HEK293T (cell line): ENCODE measurements around the gene TBC1D5.

Experiments used
- CTCF ChIA-PET: fragments of 350-600 bp; formaldehyde crosslinking; extraction: SDS; loops from one replicate; lab custom pipeline; 2021; ENCODE audit warnings: antibody characterized with exemption, inconsistent platforms; lab: Yijun Ruan, JAX
- POLR2A ChIA-PET: fragments of 350-600 bp; formaldehyde crosslinking; extraction: SDS; loops from one replicate; lab custom pipeline; 2020; ENCODE audit warnings: antibody characterized with exemption, inconsistent platforms; lab: Yijun Ruan, JAX
- DNase-seq: peaks from one replicate; pipeline ENCODE4 v3.0.0; 2012; ENCODE audit warnings: mixed read lengths; ENCODE audit errors: extremely low spot score
- ARNT ChIP-seq: fragments of 450-650 bp; IDR thresholded peaks from 2 replicates; pipeline ENCODE4 v1.6.1; 2017; ENCODE audit warnings: mild to moderate bottlenecking
- BHLHE40 ChIP-seq: fragments of 450-650 bp; IDR thresholded peaks from 2 replicates; pipeline ENCODE4 v1.6.1; 2016; ENCODE audit warnings: mild to moderate bottlenecking, moderate library complexity, borderline replicate concordance
- CTBP1 ChIP-seq: fragments of 450-650 bp; IDR thresholded peaks from 2 replicates; pipeline ENCODE4 v1.6.1; 2016; ENCODE audit warnings: borderline replicate concordance
- ELF4 ChIP-seq: fragments of 450-650 bp; IDR thresholded peaks from 2 replicates; pipeline ENCODE4 v1.6.1; 2017; ENCODE audit warnings: antibody characterized with exemption
- FOXA1 ChIP-seq: fragments of 450-650 bp; IDR thresholded peaks from 2 replicates; pipeline ENCODE4 v1.6.1; 2016; ENCODE audit warnings: mild to moderate bottlenecking
- FOXK2 ChIP-seq: fragments of 450-650 bp; IDR thresholded peaks from 2 replicates; pipeline ENCODE4 v1.6.1; 2016; ENCODE audit warnings: mild to moderate bottlenecking
- FOXM1 ChIP-seq: fragments of 450-650 bp; IDR thresholded peaks from 2 replicates; pipeline ENCODE4 v1.6.1; 2017; ENCODE audit warnings: mild to moderate bottlenecking, borderline replicate concordance
- HDGF ChIP-seq: fragments of 450-650 bp; IDR thresholded peaks from 2 replicates; pipeline ENCODE4 v1.6.1; 2017; ENCODE audit warnings: antibody characterized with exemption, borderline replicate concordance
- L3MBTL2 ChIP-seq: fragments of 450-650 bp; conservative IDR thresholded peaks from 2 replicates; pipeline ENCODE4 v1.6.1; 2016; ENCODE audit warnings: mild to moderate bottlenecking
- LEF1 ChIP-seq: fragments of 450-650 bp; IDR thresholded peaks from 2 replicates; pipeline ENCODE4 v1.6.1; 2017; ENCODE audit warnings: mild to moderate bottlenecking, borderline replicate concordance
- NFRKB ChIP-seq: fragments of 450-650 bp; IDR thresholded peaks from 2 replicates; pipeline ENCODE4 v1.6.1; 2016; ENCODE audit warnings: mild to moderate bottlenecking, moderate library complexity
- SP1 ChIP-seq: fragments of 450-650 bp; IDR thresholded peaks from 2 replicates; pipeline ENCODE4 v1.6.1; 2017
- SUZ12 ChIP-seq: fragments of 450-650 bp; IDR thresholded peaks from 2 replicates; pipeline ENCODE4 v1.6.1; 2016; ENCODE audit warnings: mild to moderate bottlenecking
- TARDBP ChIP-seq: fragments of 450-650 bp; IDR thresholded peaks from 2 replicates; pipeline ENCODE4 v1.6.1; 2016
- ZNF384 ChIP-seq: fragments of 450-650 bp; IDR thresholded peaks from 2 replicates; pipeline ENCODE4 v1.6.1; 2016
- TF ChIP-seq, protein P1 (sequence below): fragments of 450-650 bp; IDR thresholded peaks from 2 replicates; pipeline ENCODE4 v1.6.1; 2016

The TBC1D5 gene

GRCh38 chr3:17143893-17144664, 598.4 kb downstream of the TBC1D5 start:
- TF ChIP-seq NFRKB (no peak), FOXK2 (no peak), BHLHE40 (no peak), FOXA1 (no peak), TARDBP (no peak), SP1 (no peak), ELF4 (no peak), HDGF (no peak)
- TF ChIP-seq, protein P1, sequence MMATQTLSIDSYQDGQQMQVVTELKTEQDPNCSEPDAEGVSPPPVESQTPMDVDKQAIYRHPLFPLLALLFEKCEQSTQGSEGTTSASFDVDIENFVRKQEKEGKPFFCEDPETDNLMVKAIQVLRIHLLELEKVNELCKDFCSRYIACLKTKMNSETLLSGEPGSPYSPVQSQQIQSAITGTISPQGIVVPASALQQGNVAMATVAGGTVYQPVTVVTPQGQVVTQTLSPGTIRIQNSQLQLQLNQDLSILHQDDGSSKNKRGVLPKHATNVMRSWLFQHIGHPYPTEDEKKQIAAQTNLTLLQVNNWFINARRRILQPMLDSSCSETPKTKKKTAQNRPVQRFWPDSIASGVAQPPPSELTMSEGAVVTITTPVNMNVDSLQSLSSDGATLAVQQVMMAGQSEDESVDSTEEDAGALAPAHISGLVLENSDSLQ: no peak
- ChIA-PET POLR2A (no interaction called here), CTCF (no interaction called here)
- no peak for DNase-seq

DNA sequence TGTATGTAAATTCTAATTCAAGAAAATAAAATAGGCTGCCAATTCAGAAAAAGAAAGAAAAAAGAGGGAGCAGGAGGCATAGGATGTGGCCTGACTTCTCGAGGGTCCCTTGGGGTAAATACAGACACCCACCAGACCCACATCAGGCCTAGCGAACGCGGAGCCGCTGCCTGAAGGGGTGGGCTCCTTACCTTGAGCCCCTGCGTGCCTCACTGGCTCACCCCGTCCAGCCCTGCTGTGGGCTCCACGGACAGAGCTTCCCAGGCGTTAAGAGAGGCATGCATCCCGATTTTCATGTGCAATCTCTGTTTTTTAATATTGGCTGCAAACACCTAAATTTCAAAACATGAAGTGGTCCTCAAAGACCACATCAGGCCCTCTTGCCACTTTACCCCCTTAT, 599.9 kb downstream of the TBC1D5 start:
- TF ChIP-seq L3MBTL2: no peak
- no peak for TF ChIP-seq CTBP1
- no peak for TF ChIP-seq NFRKB
- TF ChIP-seq TARDBP: no peak
- TF ChIP-seq SUZ12: no peak
- no peak for DNase-seq
- POLR2A ChIA-PET: no interaction called here
- CTCF ChIA-PET: no interaction called here

GRCh38 chr3:17141699-17142098, 600.7 kb downstream of the TBC1D5 start:
- DNase-seq: no peak
- CTCF ChIA-PET: no interaction called here
- TF ChIP-seq, protein P1: no peak
- no peak for TF ChIP-seq SP1
- TF ChIP-seq FOXM1: no peak
- no peak for TF ChIP-seq FOXA1
- TF ChIP-seq TARDBP: no peak
- POLR2A ChIA-PET: no interaction called here

DNA sequence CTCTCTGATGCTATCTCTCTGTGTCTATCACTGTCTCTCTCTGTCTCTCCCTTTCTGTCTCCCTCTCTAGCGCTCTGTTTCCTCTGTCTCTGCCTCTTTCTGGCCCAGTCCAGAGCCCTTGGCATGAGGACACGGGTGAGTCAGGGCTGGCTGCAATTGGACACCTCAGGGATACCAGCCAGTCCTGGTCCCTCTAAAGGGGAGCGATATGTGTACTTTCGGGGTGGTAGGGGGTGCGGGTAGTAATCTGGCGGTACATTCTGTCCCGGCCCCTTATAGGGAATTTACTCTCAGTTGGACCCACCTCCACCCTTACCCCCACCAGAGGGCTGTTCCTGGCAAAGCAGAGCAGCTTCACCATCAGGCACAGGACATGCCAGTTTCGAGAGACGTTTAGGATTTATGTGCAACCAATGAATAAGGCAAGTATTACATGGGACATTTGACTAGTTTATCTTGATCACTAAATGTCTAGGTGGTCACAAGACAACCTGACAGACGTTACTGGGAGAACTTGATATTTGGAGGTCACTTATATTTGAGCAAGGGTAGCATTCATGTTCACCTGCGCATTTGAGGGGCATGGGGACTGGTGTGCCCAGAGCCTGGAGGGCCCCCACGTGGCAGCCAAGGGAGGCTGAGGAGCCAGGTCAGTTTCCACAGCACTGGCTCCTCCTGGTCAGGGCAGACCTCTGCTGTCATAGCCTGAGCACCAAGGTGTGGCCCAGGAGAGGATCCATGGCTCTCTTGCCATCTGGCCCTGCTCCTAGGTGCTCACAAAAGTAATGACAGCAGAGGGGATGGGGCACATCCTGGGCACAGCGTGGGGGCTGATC, 601.5 kb downstream of the TBC1D5 start:
- POLR2A ChIA-PET: no interaction called here
- DNase-seq: no peak
- CTCF ChIA-PET: no interaction called here
- TF ChIP-seq FOXM1: no peak
- TF ChIP-seq BHLHE40: no peak
- TF ChIP-seq NFRKB: no peak

- CTCF ChIA-PET: no interaction called here
- no peak for TF ChIP-seq CTBP1
- TF ChIP-seq FOXA1: no peak
- TF ChIP-seq TARDBP: no peak
- no peak for TF ChIP-seq L3MBTL2
- TF ChIP-seq SUZ12: no peak
- no peak for TF ChIP-seq NFRKB
- no peak for TF ChIP-seq ARNT
- no peak for TF ChIP-seq ZNF384
- TF ChIP-seq LEF1: no peak
These were observed 604.0 kb downstream of the TBC1D5 start for GRCh38 chr3:17138246-17139039.

DNA sequence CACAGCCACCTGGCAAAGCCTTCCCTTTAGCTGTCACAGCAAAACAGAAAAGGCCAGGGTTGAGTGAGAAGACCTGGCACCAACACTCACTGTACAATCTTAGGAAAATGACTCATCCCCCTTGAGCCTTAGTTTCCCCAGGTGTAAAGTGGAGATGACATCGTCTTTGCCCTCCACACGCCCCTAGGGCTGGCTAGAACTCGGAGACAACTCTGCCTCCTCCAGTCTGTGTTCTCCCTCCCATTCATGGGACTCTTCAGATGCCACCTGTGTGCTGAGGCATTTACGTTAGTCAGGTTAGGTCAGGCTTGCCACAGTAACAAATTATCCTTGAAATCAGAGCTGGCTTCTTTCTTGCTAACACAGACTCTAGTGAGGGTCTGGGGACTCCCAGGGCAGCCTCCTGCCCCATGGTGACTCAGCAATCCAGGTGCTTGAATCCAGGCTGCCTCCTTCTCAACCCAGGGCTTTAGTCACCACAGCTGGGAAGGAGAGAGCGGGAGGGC, 605.1 kb downstream of the TBC1D5 start:
- ChIA-PET POLR2A (no interaction called here), CTCF (no interaction called here)
- TF ChIP-seq LEF1 (no peak), BHLHE40 (no peak), FOXK2 (no peak), SUZ12 (no peak), NFRKB (no peak), L3MBTL2 (no peak), HDGF (no peak), ZNF384 (no peak), TARDBP (no peak), ARNT (no peak), SP1 (no peak), FOXA1 (no peak), CTBP1 (no peak), FOXM1 (no peak), ELF4 (no peak)
- TF ChIP-seq, protein P1: no peak

More at GRCh38 chr3:17138246-17139039, 604.0 kb downstream of the TBC1D5 start:
- no peak for DNase-seq
- POLR2A ChIA-PET: no interaction called here

More for the DNA sequence above, 605.1 kb downstream of the TBC1D5 start:
- no peak for DNase-seq
